ENCODE data around the gene NSFL1C.

NSFL1C gene

GRCh38 chr20:1457992-1458391, 8.7 kb downstream of the NSFL1C start:
- H3K27ac ChIP-seq, result no peak overlapping the region
- TF ChIP-seq, protein P1, sequence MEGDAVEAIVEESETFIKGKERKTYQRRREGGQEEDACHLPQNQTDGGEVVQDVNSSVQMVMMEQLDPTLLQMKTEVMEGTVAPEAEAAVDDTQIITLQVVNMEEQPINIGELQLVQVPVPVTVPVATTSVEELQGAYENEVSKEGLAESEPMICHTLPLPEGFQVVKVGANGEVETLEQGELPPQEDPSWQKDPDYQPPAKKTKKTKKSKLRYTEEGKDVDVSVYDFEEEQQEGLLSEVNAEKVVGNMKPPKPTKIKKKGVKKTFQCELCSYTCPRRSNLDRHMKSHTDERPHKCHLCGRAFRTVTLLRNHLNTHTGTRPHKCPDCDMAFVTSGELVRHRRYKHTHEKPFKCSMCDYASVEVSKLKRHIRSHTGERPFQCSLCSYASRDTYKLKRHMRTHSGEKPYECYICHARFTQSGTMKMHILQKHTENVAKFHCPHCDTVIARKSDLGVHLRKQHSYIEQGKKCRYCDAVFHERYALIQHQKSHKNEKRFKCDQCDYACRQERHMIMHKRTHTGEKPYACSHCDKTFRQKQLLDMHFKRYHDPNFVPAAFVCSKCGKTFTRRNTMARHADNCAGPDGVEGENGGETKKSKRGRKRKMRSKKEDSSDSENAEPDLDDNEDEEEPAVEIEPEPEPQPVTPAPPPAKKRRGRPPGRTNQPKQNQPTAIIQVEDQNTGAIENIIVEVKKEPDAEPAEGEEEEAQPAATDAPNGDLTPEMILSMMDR (conservative IDR thresholded peaks at IDR 0.05), result no peak

DNA sequence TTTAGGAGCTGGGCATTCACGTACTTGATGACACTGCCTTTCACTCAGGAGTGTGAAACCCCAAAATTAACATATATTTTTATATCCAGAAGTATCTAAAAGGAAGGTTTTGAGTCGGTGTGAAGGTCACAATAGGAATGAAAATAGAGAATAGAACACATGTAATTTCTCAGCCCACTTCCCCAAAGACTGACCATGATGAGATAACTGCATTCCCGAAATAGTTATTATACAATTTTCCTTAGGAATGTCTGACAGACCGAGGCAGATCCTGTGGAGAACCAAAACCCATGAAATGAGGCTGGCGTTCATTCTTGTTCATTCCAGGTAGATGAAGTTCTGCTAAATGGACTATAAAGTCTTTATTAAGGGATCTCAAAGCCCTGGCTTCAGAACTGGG, 10.3 kb downstream of the NSFL1C start:
- no peak overlapping the region for H3K27ac ChIP-seq
- TF ChIP-seq, protein P1 (conservative IDR thresholded peaks at IDR 0.05), result no peak

DNA sequence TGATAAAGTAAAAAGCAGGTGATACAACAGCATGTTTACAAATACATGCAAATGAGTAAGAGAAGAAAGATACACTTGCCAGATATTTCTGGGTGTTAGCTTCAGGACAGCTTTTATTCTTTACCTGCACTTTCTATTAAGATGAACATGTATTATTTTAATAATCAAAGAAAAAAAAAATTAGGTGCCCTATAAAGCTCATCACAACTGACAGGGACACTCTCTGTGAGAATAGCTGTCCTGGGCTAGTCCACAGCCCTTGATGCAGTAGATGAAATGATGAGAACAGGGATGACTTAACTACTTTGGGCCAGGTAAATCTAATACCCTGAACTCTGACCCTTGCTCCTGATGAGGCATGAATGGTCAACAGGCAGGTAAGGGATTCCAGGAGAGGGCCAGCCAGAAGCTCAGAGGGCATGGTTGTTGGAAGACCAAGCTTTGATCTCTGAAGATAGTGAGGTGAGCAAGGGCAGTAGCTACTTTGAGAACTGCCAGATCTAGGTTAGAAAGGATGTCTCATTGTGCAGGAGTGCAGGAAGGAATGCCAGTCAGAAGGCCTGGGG, 15.6 kb downstream of the NSFL1C start:
- TF ChIP-seq, protein P1 (conservative IDR thresholded peaks at IDR 0.05), result no peak
- no peak overlapping the region for H3K27ac ChIP-seq

DNA sequence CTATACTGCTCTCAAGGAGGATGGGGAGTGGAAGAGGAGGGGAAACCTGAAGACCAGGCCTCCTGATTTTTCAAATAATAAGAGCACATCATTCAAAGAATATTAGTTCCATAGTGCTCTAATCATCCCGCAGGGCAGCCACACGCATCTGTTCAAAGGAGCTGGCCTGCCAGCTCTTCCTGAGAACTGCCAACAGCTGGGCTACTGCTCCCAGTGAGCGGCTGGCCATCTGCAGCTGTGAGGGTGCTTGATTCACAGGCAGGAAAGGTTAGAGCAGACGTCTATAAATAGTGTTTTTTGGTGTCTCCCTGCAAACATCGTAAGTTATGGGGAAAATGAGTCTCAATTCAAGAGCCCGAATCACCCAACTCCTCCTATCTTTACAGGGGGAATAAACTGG, 17.3 kb downstream of the NSFL1C start:
- no peak overlapping the region for H3K27ac ChIP-seq
- TF ChIP-seq, protein P1 (conservative IDR thresholded peaks at IDR 0.05), result no peak

DNA sequence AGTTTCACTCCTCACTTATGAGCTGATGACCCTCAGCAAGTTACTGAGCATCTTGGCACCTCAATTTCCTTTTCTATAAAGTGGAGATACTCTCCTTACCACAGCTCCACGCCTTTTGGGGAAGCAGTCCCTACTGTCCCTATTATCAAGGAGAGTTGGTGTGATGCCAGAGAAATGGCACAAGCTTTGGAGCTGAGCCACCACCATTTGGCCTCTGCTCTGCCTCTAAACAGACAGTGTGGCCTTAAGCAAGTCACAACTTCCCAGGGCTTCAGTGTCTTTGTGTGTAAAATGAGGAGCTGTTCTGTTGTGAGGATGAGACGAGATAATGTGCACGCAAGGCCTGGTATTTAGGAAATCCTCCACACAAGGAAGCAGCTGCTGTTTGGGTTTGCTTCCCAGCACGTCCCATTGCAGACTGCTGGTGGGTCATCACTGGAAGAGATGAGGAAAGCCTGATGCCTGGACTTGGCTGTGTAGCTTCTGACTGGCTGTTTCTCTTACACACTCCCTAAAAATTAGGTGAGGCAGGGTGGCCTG, 18.5 kb downstream of the NSFL1C start:
- no peak overlapping the region for H3K27ac ChIP-seq
- TF ChIP-seq, protein P1 (conservative IDR thresholded peaks at IDR 0.05), result no peak

- TF ChIP-seq, protein P1 (conservative IDR thresholded peaks at IDR 0.05), result no peak
- no peak overlapping the region for H3K27ac ChIP-seq
Observed at GRCh38 chr20:1446536-1446935, 20.1 kb downstream of the NSFL1C start.

DNA sequence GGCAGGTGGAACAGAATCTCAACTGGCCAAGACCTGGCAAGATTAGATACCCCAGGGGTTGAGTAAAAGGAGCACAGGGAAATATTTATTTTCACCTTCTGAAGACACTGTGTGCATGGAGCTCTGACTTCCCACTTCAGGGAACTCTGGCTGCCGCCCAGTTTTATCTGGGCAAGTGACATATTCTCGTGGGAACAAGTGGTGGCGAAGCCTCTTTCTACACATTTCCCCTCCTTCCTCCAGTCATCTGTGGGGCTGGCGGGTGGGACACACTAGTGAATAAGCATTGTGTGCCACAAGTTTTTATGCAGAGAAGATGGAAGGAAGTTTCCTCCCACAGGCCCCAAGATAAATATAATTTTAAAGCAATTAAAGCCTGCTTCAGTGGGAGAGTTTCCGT, 23.6 kb downstream of the NSFL1C start:
- TF ChIP-seq, protein P1 (conservative IDR thresholded peaks at IDR 0.05), result no peak
- H3K27ac ChIP-seq, result no peak overlapping the region

Measured in VCaP (cell line).